HG03159 (cell line): Measurements from ENCODE around the gene SOX8.
"Not testable (repeated sequence)": the region's sequence is repeated elsewhere in the genome, so short reads cannot be mapped to it uniquely, and the experiment has no call there.

ENCODE experiments used
- ATAC-seq: cut with Tn5 transposase; IDR thresholded peaks from one replicate; pipeline ENCODE4 v1.9.1; 2021; ENCODE audit warnings: mild to moderate bottlenecking, moderate library complexity; ENCODE audit not compliant: unreplicated experiment

The SOX8 gene

GRCh38 chr16:1021553-1022160 is 40.1 kb downstream of the SOX8 start:
- no peak for ATAC-seq

- no peak for ATAC-seq
Measured at GRCh38 chr16:1022466-1022865, 40.9 kb downstream of the SOX8 start.

- ATAC-seq = no peak
Measured at GRCh38 chr16:1024138-1024537, 42.6 kb downstream of the SOX8 start.

- not testable (repeated sequence) for ATAC-seq
Measured at GRCh38 chr16:1025183-1025809, 43.7 kb downstream of the SOX8 start.

- ATAC-seq = no peak
Measured at GRCh38 chr16:1026057-1026783, 44.6 kb downstream of the SOX8 start.

GRCh38 chr16:1026784-1027500 is 45.4 kb downstream of the SOX8 start:
- ATAC-seq = no peak

- no peak for ATAC-seq
Measured at GRCh38 chr16:1027501-1027815, 45.9 kb downstream of the SOX8 start.

- no peak for ATAC-seq
Measured at GRCh38 chr16:1028056-1028455, 46.5 kb downstream of the SOX8 start.

GRCh38 chr16:1028524-1029258 is 47.1 kb downstream of the SOX8 start:
- no peak for ATAC-seq

- ATAC-seq = no peak
Measured at GRCh38 chr16:1029259-1029545, 47.6 kb downstream of the SOX8 start.

GRCh38 chr16:1030473-1030901 is 48.9 kb downstream of the SOX8 start:
- ATAC-seq = no peak

- no peak for ATAC-seq
Measured at GRCh38 chr16:1031666-1032065, 50.1 kb downstream of the SOX8 start.

- ATAC-seq = no peak
Measured at GRCh38 chr16:1032607-1033006, 51.0 kb downstream of the SOX8 start.

GRCh38 chr16:1033128-1033679 is 51.6 kb downstream of the SOX8 start:
- ATAC-seq = no peak

- ATAC-seq = no peak
Measured at GRCh38 chr16:1034230-1035065, 52.9 kb downstream of the SOX8 start.

GRCh38 chr16:1035066-1035415 is 53.5 kb downstream of the SOX8 start:
- ATAC-seq = no peak

GRCh38 chr16:1036166-1036565 is 54.6 kb downstream of the SOX8 start:
- ATAC-seq = no peak
